GM12878 (cell line): ENCODE results near the gene CAMTA1.

Experiments
- BCL11A ChIP-seq: IDR thresholded peaks from 2 replicates; pipeline ENCODE4 v1.6.1; 2011; ENCODE audit warnings: low read depth, low read length
- CTCF ChIP-seq, 3 experiments: IDR thresholded peaks in 2 of 3; conservative IDR thresholded peaks in 1 of 3; 2 replicates each; pipeline ENCODE4 v1.5.1; 2011; ENCODE audit warnings: low read depth in 3 of 3, low read length in 3 of 3, mild to moderate bottlenecking in 3 of 3, control low read depth in 2 of 3, moderate library complexity in 2 of 3, inconsistent platforms in 1 of 3, mixed read lengths in 1 of 3; ENCODE audit not compliant: control insufficient read depth in 2 of 3, insufficient read depth in 1 of 3; ENCODE audit errors: extremely low read depth in 1 of 3
- JUND ChIP-seq: IDR thresholded peaks from 2 replicates; pipeline ENCODE4 v1.6.1; 2012; ENCODE audit warnings: low read depth, mild to moderate bottlenecking, low read length, improper control_type of control experiment, moderate library complexity
- NR2C2 ChIP-seq: IDR thresholded peaks from 2 replicates; pipeline ENCODE4 v1.6.1; 2011; ENCODE audit warnings: borderline replicate concordance, low read depth; ENCODE audit not compliant: control insufficient read depth, insufficient read length
- POLR2A ChIP-seq: IDR thresholded peaks from 2 replicates; pipeline ENCODE4 v1.6.1; 2011; ENCODE audit warnings: low read depth, mild to moderate bottlenecking, low read length
- RAD21 ChIP-seq: IDR thresholded peaks from 2 replicates; pipeline ENCODE4 v1.6.1; 2011; ENCODE audit warnings: mild to moderate bottlenecking, low read depth, low read length, moderate library complexity; ENCODE audit not compliant: insufficient read depth
- SIN3A ChIP-seq: IDR thresholded peaks from 2 replicates; pipeline ENCODE4 v1.6.1; 2012; ENCODE audit warnings: low read depth, low read length, improper control_type of control experiment
- TAF1 ChIP-seq: IDR thresholded peaks from 2 replicates; pipeline ENCODE4 v1.6.1; 2011; ENCODE audit warnings: mild to moderate bottlenecking, low read depth, low read length, borderline replicate concordance
- USF2 ChIP-seq: IDR thresholded peaks from 2 replicates; pipeline ENCODE4 v1.6.1; 2011; ENCODE audit warnings: low read depth, low read length, improper control_type of control experiment, borderline replicate concordance
- ZNF24 ChIP-seq: fragments of 450-650 bp; IDR thresholded peaks from 2 replicates; pipeline ENCODE4 v1.6.1; 2017; ENCODE audit warnings: antibody characterized with exemption, mild to moderate bottlenecking

GRCh38 chr1:7609311-7609994 lies 824.2 kb downstream of the CAMTA1 start:
- TF ChIP-seq SIN3A, result no peak
- TF ChIP-seq USF2, result no peak
- TF ChIP-seq CTCF (IDR thresholded peaks at IDR 0.05 in 2 of 3, conservative IDR thresholded peaks at IDR 0.05 in 1 of 3; ENCODE audit: control insufficient read depth in 2 of 3, extremely low read depth in 1 of 3, insufficient read depth in 1 of 3, low read depth in 3 of 3, low read length in 3 of 3), result no peak
- no peak for TF ChIP-seq NR2C2
- TF ChIP-seq JUND, result no peak
- no peak for TF ChIP-seq TAF1
- TF ChIP-seq BCL11A, result no peak
- TF ChIP-seq RAD21, result no peak
- no peak for TF ChIP-seq POLR2A
- no peak for TF ChIP-seq ZNF24
